ENCODE data around the gene INPP5K.

Gene INPP5K

GRCh38 chr17:1455291-1455796 is 61.1 kb downstream of the INPP5K start (continued):
- TF ChIP-seq, protein P1, sequence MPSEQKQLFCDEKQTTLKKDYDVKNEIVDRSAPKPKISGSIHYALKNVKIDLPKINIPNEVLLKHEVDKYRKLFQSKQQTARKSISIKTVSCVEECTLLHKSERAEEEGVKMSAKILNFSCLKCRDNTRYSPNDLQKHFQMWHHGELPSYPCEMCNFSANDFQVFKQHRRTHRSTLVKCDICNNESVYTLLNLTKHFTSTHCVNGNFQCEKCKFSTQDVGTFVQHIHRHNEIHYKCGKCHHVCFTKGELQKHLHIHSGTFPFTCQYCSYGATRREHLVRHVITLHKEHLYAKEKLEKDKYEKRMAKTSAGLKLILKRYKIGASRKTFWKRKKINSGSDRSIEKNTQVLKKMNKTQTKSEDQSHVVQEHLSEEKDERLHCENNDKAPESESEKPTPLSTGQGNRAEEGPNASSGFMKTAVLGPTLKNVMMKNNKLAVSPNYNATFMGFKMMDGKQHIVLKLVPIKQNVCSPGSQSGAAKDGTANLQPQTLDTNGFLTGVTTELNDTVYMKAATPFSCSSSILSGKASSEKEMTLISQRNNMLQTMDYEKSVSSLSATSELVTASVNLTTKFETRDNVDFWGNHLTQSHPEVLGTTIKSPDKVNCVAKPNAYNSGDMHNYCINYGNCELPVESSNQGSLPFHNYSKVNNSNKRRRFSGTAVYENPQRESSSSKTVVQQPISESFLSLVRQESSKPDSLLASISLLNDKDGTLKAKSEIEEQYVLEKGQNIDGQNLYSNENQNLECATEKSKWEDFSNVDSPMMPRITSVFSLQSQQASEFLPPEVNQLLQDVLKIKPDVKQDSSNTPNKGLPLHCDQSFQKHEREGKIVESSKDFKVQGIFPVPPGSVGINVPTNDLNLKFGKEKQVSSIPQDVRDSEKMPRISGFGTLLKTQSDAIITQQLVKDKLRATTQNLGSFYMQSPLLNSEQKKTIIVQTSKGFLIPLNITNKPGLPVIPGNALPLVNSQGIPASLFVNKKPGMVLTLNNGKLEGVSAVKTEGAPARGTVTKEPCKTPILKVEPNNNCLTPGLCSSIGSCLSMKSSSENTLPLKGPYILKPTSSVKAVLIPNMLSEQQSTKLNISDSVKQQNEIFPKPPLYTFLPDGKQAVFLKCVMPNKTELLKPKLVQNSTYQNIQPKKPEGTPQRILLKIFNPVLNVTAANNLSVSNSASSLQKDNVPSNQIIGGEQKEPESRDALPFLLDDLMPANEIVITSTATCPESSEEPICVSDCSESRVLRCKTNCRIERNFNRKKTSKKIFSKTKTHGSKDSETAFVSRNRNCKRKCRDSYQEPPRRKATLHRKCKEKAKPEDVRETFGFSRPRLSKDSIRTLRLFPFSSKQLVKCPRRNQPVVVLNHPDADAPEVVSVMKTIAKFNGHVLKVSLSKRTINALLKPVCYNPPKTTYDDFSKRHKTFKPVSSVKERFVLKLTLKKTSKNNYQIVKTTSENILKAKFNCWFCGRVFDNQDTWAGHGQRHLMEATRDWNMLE (tag by site-specific recombination; conservative IDR thresholded peaks at IDR 0.05; ENCODE audit: low read depth) = no peak
- no peak for TF ChIP-seq ZBTB48 (tag by site-specific recombination; IDR thresholded peaks at IDR 0.05)
- TF ChIP-seq ZNF2 (tag by site-specific recombination; IDR thresholded peaks at IDR 0.05) = no peak
- peak; percentile 84 for TF ChIP-seq ZIC2 (tag by site-specific recombination; IDR thresholded peaks at IDR 0.05)
- 0 out of 2 replicates have a peak, but pooled peaks have one; percentile 26 for TF ChIP-seq ZFP37 (tag by site-specific recombination; IDR thresholded peaks at IDR 0.05)
- TF ChIP-seq ZNF76 (tag by site-specific recombination; IDR thresholded peaks at IDR 0.05; ENCODE audit: borderline replicate concordance, low read depth) = peak; percentile 34; the same call in 1 of the 2 replicates
- no peak for TF ChIP-seq ZNF266 (tag by site-specific recombination; IDR thresholded peaks at IDR 0.05; ENCODE audit: low read depth)
- TF ChIP-seq, protein P2, sequence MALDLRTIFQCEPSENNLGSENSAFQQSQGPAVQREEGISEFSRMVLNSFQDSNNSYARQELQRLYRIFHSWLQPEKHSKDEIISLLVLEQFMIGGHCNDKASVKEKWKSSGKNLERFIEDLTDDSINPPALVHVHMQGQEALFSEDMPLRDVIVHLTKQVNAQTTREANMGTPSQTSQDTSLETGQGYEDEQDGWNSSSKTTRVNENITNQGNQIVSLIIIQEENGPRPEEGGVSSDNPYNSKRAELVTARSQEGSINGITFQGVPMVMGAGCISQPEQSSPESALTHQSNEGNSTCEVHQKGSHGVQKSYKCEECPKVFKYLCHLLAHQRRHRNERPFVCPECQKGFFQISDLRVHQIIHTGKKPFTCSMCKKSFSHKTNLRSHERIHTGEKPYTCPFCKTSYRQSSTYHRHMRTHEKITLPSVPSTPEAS (tag by site-specific recombination; IDR thresholded peaks at IDR 0.05) = no peak
- TF ChIP-seq ZBTB7A (tag by site-specific recombination; IDR thresholded peaks at IDR 0.05; ENCODE audit: low read depth) = 0 out of 2 replicates have a peak, but pooled peaks have one; percentile 35
- TF ChIP-seq, protein P3, sequence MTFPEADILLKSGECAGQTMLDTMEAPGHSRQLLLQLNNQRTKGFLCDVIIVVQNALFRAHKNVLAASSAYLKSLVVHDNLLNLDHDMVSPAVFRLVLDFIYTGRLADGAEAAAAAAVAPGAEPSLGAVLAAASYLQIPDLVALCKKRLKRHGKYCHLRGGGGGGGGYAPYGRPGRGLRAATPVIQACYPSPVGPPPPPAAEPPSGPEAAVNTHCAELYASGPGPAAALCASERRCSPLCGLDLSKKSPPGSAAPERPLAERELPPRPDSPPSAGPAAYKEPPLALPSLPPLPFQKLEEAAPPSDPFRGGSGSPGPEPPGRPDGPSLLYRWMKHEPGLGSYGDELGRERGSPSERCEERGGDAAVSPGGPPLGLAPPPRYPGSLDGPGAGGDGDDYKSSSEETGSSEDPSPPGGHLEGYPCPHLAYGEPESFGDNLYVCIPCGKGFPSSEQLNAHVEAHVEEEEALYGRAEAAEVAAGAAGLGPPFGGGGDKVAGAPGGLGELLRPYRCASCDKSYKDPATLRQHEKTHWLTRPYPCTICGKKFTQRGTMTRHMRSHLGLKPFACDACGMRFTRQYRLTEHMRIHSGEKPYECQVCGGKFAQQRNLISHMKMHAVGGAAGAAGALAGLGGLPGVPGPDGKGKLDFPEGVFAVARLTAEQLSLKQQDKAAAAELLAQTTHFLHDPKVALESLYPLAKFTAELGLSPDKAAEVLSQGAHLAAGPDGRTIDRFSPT (tag by site-specific recombination; IDR thresholded peaks at IDR 0.05) = peak; percentile 77
- 0 out of 2 replicates have a peak, but pooled peaks have one; percentile 19 for TF ChIP-seq ZNF501 (tag by site-specific recombination; IDR thresholded peaks at IDR 0.05)
- peak; percentile 27; the same call in 1 of the 2 replicates for TF ChIP-seq KLF9 (tag by site-specific recombination; IDR thresholded peaks at IDR 0.05; ENCODE audit: low read depth)
- peak; percentile 77 for TF ChIP-seq PATZ1 (tag by site-specific recombination; IDR thresholded peaks at IDR 0.05)
- 0 out of 2 replicates have a peak, but pooled peaks have one; percentile 5 for TF ChIP-seq ZNF394 (tag by site-specific recombination; IDR thresholded peaks at IDR 0.05; ENCODE audit: borderline replicate concordance)
- TF ChIP-seq, protein P4, sequence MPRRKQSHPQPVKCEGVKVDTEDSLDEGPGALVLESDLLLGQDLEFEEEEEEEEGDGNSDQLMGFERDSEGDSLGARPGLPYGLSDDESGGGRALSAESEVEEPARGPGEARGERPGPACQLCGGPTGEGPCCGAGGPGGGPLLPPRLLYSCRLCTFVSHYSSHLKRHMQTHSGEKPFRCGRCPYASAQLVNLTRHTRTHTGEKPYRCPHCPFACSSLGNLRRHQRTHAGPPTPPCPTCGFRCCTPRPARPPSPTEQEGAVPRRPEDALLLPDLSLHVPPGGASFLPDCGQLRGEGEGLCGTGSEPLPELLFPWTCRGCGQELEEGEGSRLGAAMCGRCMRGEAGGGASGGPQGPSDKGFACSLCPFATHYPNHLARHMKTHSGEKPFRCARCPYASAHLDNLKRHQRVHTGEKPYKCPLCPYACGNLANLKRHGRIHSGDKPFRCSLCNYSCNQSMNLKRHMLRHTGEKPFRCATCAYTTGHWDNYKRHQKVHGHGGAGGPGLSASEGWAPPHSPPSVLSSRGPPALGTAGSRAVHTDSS (tag by site-specific recombination; IDR thresholded peaks at IDR 0.05) = no peak
- no peak for TF ChIP-seq ZNF837 (tag by site-specific recombination; IDR thresholded peaks at IDR 0.05)
- TF ChIP-seq MZF1 (tag by site-specific recombination; IDR thresholded peaks at IDR 0.05; ENCODE audit: borderline replicate concordance) = no peak
- TF ChIP-seq ZSCAN23 (tag by site-specific recombination; IDR thresholded peaks at IDR 0.05) = no peak
- TF ChIP-seq KLF7 (tag by site-specific recombination; IDR thresholded peaks at IDR 0.05; ENCODE audit: borderline replicate concordance) = peak; percentile 14; the same call in 1 of the 2 replicates
- no peak for TF ChIP-seq ZNF654 (tag by site-specific recombination; IDR thresholded peaks at IDR 0.05; ENCODE audit: low read depth)
- peak; percentile 81 for TF ChIP-seq ZNF335 (tag by site-specific recombination; conservative IDR thresholded peaks at IDR 0.05)
- no peak for TF ChIP-seq ZFP69B (tag by site-specific recombination; IDR thresholded peaks at IDR 0.05)
- TF ChIP-seq ZBTB17 (tag by site-specific recombination; IDR thresholded peaks at IDR 0.05) = peak; percentile 33; the same call in 1 of the 2 replicates
- TF ChIP-seq ATF2 (tag by site-specific recombination; IDR thresholded peaks at IDR 0.05; ENCODE audit: low read depth) = no peak
- no peak for TF ChIP-seq MYNN (tag by site-specific recombination; IDR thresholded peaks at IDR 0.05; ENCODE audit: borderline replicate concordance)
- no peak for TF ChIP-seq ZNF514 (tag by site-specific recombination; IDR thresholded peaks at IDR 0.05)
- peak; percentile 56 for TF ChIP-seq ZFHX2 (tag by site-specific recombination; conservative IDR thresholded peaks at IDR 0.05)

Data from HEK293 (cell line).